ENCODE measurements around the gene MGARP.
"Not testable (repeated sequence)": the region's sequence is repeated elsewhere in the genome, so short reads cannot be mapped to it uniquely, and the experiment has no call there.

Gene MGARP

GRCh38 chr4:139279760-139280620, at the start of gene MGARP:
TSS of gene MGARP (minus strand) at chr4:139280225. CDS start at chr4:139280158, 67 bp downstream.
- peak; percentile 24 for DNase-seq (ENCODE audit: low spot score)

- no peak for DNase-seq (ENCODE audit: low spot score)
Measured at GRCh38 chr4:139329665-139330200, 49.7 kb upstream of the MGARP start.

- DNase-seq (ENCODE audit: low spot score): no peak
Measured at GRCh38 chr4:139324620-139325019, 44.6 kb upstream of the MGARP start.

- not testable (repeated sequence) for DNase-seq (ENCODE audit: low spot score)
Measured at GRCh38 chr4:139322541-139322940, 42.5 kb upstream of the MGARP start.

- DNase-seq (ENCODE audit: low spot score): not testable (repeated sequence)
Measured at GRCh38 chr4:139322070-139322469, 42.0 kb upstream of the MGARP start.

GRCh38 chr4:139319571-139319970, 39.5 kb upstream of the MGARP start:
- DNase-seq (ENCODE audit: low spot score): no peak

GRCh38 chr4:139317635-139318034, 37.6 kb upstream of the MGARP start:
- DNase-seq (ENCODE audit: low spot score): no peak

GRCh38 chr4:139316733-139317132, 36.7 kb upstream of the MGARP start:
- DNase-seq (ENCODE audit: low spot score): no peak

- no peak for DNase-seq (ENCODE audit: low spot score)
Measured at GRCh38 chr4:139315221-139315675, 35.2 kb upstream of the MGARP start.

GRCh38 chr4:139314047-139314800, 34.2 kb upstream of the MGARP start:
- DNase-seq (ENCODE audit: low spot score): no peak

GRCh38 chr4:139313414-139313813, 33.4 kb upstream of the MGARP start:
- not testable (repeated sequence) for DNase-seq (ENCODE audit: low spot score)

- no peak for DNase-seq (ENCODE audit: low spot score)
Measured at GRCh38 chr4:139312552-139313332, 32.7 kb upstream of the MGARP start.

- no peak for DNase-seq (ENCODE audit: low spot score)
Measured at GRCh38 chr4:139311909-139312308, 31.9 kb upstream of the MGARP start.

- DNase-seq (ENCODE audit: low spot score): no peak
Measured at GRCh38 chr4:139304920-139305319, 24.9 kb upstream of the MGARP start.

- DNase-seq (ENCODE audit: low spot score): peak; percentile 73
Measured at GRCh38 chr4:139301821-139302611, 22.0 kb upstream of the MGARP start, which contains the start of gene NDUFC1. TSS of gene NDUFC1 (minus strand) at chr4:139302477. CDS start at chr4:139295798, 6,679 bp downstream.

- DNase-seq (ENCODE audit: low spot score): peak; percentile 99
Measured at GRCh38 chr4:139301113-139301820, 21.2 kb upstream of the MGARP start, which contains the start of gene NAA15. TSS of gene NAA15 (plus strand) at chr4:139301505. CDS start at chr4:139301778, 273 bp downstream.

GRCh38 chr4:139300431-139301112, 20.5 kb upstream of the MGARP start:
- peak; percentile 31 for DNase-seq (ENCODE audit: low spot score)

- no peak for DNase-seq (ENCODE audit: low spot score)
Measured at GRCh38 chr4:139299536-139299935, 19.5 kb upstream of the MGARP start.

- no peak for DNase-seq (ENCODE audit: low spot score)
Measured at GRCh38 chr4:139297001-139297410, 17.0 kb upstream of the MGARP start.

- DNase-seq (ENCODE audit: low spot score): no peak
Measured at GRCh38 chr4:139295942-139296299, 15.9 kb upstream of the MGARP start.

Measured in GM03348 (cell line).